Measurements from ENCODE around the gene FAM118B.

FAM118B gene

GRCh38 chr11:126186708-126187529 lies 24.7 kb upstream of the FAM118B start:
- DNase-seq (ENCODE audit: low read depth), result no peak

- DNase-seq (ENCODE audit: low read depth), result no peak
Measured at GRCh38 chr11:126188332-126189108, 23.1 kb upstream of the FAM118B start.

GRCh38 chr11:126189109-126189929 lies 22.3 kb upstream of the FAM118B start:
- DNase-seq (ENCODE audit: low read depth), result no peak

- no peak for DNase-seq (ENCODE audit: low read depth)
Measured at GRCh38 chr11:126190792-126191191, 20.8 kb upstream of the FAM118B start.

GRCh38 chr11:126191379-126192073 lies 20.1 kb upstream of the FAM118B start:
- DNase-seq (ENCODE audit: low read depth), result no peak

GRCh38 chr11:126192361-126192760 lies 19.2 kb upstream of the FAM118B start:
- no peak for DNase-seq (ENCODE audit: low read depth)

GRCh38 chr11:126193038-126193478 lies 18.5 kb upstream of the FAM118B start:
- DNase-seq (ENCODE audit: low read depth), result no peak

- peak; percentile 12 for DNase-seq (ENCODE audit: low read depth)
Measured at GRCh38 chr11:126194121-126194543, 17.4 kb upstream of the FAM118B start.

GRCh38 chr11:126195119-126195518 lies 16.5 kb upstream of the FAM118B start:
- DNase-seq (ENCODE audit: low read depth), result no peak

- no peak for DNase-seq (ENCODE audit: low read depth)
Measured at GRCh38 chr11:126197277-126197939, 14.2 kb upstream of the FAM118B start.

- no peak for DNase-seq (ENCODE audit: low read depth)
Measured at GRCh38 chr11:126198648-126199047, 12.9 kb upstream of the FAM118B start.

- DNase-seq (ENCODE audit: low read depth), result no peak
Measured at GRCh38 chr11:126202646-126203359, 8.8 kb upstream of the FAM118B start.

- DNase-seq (ENCODE audit: low read depth), result no peak
Measured at GRCh38 chr11:126205359-126205758, 6.2 kb upstream of the FAM118B start.

GRCh38 chr11:126207896-126208295 lies 3.7 kb upstream of the FAM118B start:
- no peak for DNase-seq (ENCODE audit: low read depth)

- no peak for DNase-seq (ENCODE audit: low read depth)
Measured at GRCh38 chr11:126210871-126211235, 729 bp upstream of the FAM118B start.

GRCh38 chr11:126212089-126212660 lies 593 bp downstream of the FAM118B start:
- DNase-seq (ENCODE audit: low read depth), result no peak

GRCh38 chr11:126214441-126214840 lies 2.9 kb downstream of the FAM118B start:
- no peak for DNase-seq (ENCODE audit: low read depth)

- no peak for DNase-seq (ENCODE audit: low read depth)
Measured at GRCh38 chr11:126214841-126215240, 3.3 kb downstream of the FAM118B start.

- no peak for DNase-seq (ENCODE audit: low read depth)
Measured at GRCh38 chr11:126216526-126217305, 5.1 kb downstream of the FAM118B start.
